GM12878 (cell line): ENCODE data around the gene SREK1. TPM values are rescaled to one million over a fixed set of nuclear protein-coding genes. Genes with fewer than 3 reads are reported as not detected.
A peak's percentile ranks its signal among the peaks of the same experiment; 100 is the strongest.

Experiments
- ATF3 ChIP-seq: IDR thresholded peaks from 2 replicates; pipeline ENCODE4 v1.6.1; 2011; ENCODE audit warnings: low read depth, mild to moderate bottlenecking, low read length, moderate library complexity, borderline replicate concordance; ENCODE audit errors: extremely low read depth
- BRCA1 ChIP-seq: IDR thresholded peaks from 2 replicates; pipeline ENCODE4 v1.6.1; 2011; ENCODE audit warnings: low read depth, low read length, improper control_type of control experiment
- CEBPZ ChIP-seq: fragments of 150-350 bp; IDR thresholded peaks from 2 replicates; pipeline ENCODE4 v1.6.1; 2016; ENCODE audit warnings: low read depth, low read length
- CHD4 ChIP-seq: fragments of 200-600 bp; sonication (generic); IDR thresholded peaks from 2 replicates; pipeline ENCODE4 v1.6.1; 2016; ENCODE audit warnings: mild to moderate bottlenecking
- CUX1 ChIP-seq: IDR thresholded peaks from 2 replicates; pipeline ENCODE4 v1.6.1; 2012; ENCODE audit warnings: improper control_type of control experiment, low read depth, low read length; ENCODE audit not compliant: insufficient replicate concordance
- IKZF1 ChIP-seq: fragments of 450-650 bp; conservative IDR thresholded peaks from 2 replicates; pipeline ENCODE4 v1.6.1; 2017; ENCODE audit warnings: antibody characterized with exemption, mild to moderate bottlenecking
- IRF3 ChIP-seq: fragments of 450-650 bp; IDR thresholded peaks from 2 replicates; pipeline ENCODE4 v1.6.1; 2014; ENCODE audit warnings: mild to moderate bottlenecking
- MXI1 ChIP-seq: fragments of 150-350 bp; IDR thresholded peaks from 2 replicates; pipeline ENCODE4 v1.6.1; 2011; ENCODE audit warnings: low read depth, mild to moderate bottlenecking, inconsistent platforms, low read length, improper control_type of control experiment
- RBBP5 ChIP-seq: fragments of 200-600 bp; sonication (generic); conservative IDR thresholded peaks from 2 replicates; pipeline ENCODE4 v1.6.1; 2016
- SMAD1 ChIP-seq: fragments of 450-650 bp; IDR thresholded peaks from 2 replicates; pipeline ENCODE4 v1.6.1; 2018; ENCODE audit warnings: mild to moderate bottlenecking, low read depth; ENCODE audit not compliant: partially characterized antibody
- SPI1 ChIP-seq: IDR thresholded peaks from 2 replicates; pipeline ENCODE4 v1.6.1; 2011; ENCODE audit warnings: low read depth, mild to moderate bottlenecking, low read length, moderate library complexity, borderline replicate concordance; ENCODE audit not compliant: insufficient read depth
- SREBF2 ChIP-seq: IDR thresholded peaks from 2 replicates; pipeline ENCODE4 v1.6.1; 2012; ENCODE audit warnings: mild to moderate bottlenecking, low read length
- ZNF24 ChIP-seq: fragments of 450-650 bp; IDR thresholded peaks from 2 replicates; pipeline ENCODE4 v1.6.1; 2017; ENCODE audit warnings: antibody characterized with exemption, mild to moderate bottlenecking
- polyA plus RNA-seq, 11 experiments: library from polyadenylated mRNA; depleted of rRNA in 4 of 11; unstranded in 6 of 11; stranded (reverse) in 5 of 11; fragments of >200 nt; fragmentation: Nextera tagmentation in 4 of 11; fragmentation: Illumina TruSeq in 1 of 11; extraction: Ambion mirVana in 4 of 11; extraction: Trizol in 1 of 11; gene quantifications; 1 replicate in 1 of 11; 2 replicates in 10 of 11; pipeline versions ENCODE4 v1.2.1 to v1.2.3, GENCODE V29; 2011 to 2016; ENCODE audit warnings: inconsistent platforms in 2 of 11, missing spikeins in 2 of 11, low read depth in 1 of 11
- total RNA-seq, 4 experiments: library from RNA; depleted of rRNA in 3 of 4; stranded (reverse); fragments of >200 nt in 3 of 4; fragmentation: Illumina TruSeq in 1 of 4; extraction: Trizol in 1 of 4; gene quantifications; 2 replicates each; pipeline versions ENCODE4 v1.2.1 to v1.2.3, GENCODE V29; 2013 to 2021
- TF ChIP-seq, protein P1 (sequence below): fragments of 450-650 bp; IDR thresholded peaks from 2 replicates; pipeline ENCODE4 v1.6.1; 2016; ENCODE audit warnings: mild to moderate bottlenecking, moderate library complexity, borderline replicate concordance

SREK1 gene
- total and polyA plus RNA-seq, 10 of the 15 experiments (the other 5 are each of a cell fraction or from before 2014, with no cell fraction given) = 30.7 to 100 (median 61.5) TPM

DNA sequence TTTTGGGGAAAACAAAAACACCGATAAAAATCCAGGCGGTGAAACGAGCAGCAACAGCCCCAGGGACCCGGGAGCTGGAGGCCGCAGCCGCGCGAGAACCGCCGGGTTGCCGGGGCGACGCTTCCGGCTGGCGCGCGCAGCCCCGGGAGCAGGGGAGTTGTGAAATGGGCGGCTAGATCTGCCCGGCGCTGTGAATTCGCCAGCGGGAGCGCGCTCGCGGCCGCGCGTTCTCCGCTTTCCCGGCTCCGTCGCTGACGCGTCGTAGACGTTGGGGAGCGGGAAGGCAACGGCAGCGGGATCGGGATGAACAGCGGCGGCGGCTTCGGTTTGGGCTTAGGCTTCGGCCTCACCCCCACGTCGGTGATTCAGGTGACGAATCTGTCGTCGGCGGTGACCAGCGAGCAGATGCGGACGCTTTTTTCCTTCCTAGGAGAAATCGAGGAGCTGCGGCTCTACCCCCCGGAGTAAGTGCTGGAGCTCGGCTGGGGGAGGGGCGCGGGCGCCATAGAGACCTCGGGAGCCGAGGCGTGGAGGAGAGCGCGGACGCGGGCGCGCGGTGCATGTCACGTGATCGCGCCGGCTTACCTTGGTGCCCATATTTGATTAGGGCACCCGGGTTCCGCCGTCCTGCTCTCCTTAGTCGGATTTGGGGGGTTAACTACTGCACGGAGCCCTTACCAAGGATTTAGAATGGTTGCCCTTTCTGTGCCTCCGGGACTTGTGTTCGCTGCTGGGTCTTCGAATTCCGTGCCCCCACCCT lies at the start of gene SREK1 (continued):
- no peak for TF ChIP-seq CEBPZ
- TF ChIP-seq SPI1 = no peak
- TF ChIP-seq IKZF1 = peak; percentile 99
- peak; percentile 38; the same call in 1 of the 2 replicates for TF ChIP-seq ATF3
- TF ChIP-seq MXI1 = peak; percentile 90
- TF ChIP-seq IRF3 = peak; percentile 11; the same call in 1 of the 2 replicates
- TF ChIP-seq CUX1 = no peak
- TF ChIP-seq SREBF2 = peak; percentile 32; the same call in 1 of the 2 replicates
- TF ChIP-seq SMAD1 = no peak
- TF ChIP-seq, protein P1, sequence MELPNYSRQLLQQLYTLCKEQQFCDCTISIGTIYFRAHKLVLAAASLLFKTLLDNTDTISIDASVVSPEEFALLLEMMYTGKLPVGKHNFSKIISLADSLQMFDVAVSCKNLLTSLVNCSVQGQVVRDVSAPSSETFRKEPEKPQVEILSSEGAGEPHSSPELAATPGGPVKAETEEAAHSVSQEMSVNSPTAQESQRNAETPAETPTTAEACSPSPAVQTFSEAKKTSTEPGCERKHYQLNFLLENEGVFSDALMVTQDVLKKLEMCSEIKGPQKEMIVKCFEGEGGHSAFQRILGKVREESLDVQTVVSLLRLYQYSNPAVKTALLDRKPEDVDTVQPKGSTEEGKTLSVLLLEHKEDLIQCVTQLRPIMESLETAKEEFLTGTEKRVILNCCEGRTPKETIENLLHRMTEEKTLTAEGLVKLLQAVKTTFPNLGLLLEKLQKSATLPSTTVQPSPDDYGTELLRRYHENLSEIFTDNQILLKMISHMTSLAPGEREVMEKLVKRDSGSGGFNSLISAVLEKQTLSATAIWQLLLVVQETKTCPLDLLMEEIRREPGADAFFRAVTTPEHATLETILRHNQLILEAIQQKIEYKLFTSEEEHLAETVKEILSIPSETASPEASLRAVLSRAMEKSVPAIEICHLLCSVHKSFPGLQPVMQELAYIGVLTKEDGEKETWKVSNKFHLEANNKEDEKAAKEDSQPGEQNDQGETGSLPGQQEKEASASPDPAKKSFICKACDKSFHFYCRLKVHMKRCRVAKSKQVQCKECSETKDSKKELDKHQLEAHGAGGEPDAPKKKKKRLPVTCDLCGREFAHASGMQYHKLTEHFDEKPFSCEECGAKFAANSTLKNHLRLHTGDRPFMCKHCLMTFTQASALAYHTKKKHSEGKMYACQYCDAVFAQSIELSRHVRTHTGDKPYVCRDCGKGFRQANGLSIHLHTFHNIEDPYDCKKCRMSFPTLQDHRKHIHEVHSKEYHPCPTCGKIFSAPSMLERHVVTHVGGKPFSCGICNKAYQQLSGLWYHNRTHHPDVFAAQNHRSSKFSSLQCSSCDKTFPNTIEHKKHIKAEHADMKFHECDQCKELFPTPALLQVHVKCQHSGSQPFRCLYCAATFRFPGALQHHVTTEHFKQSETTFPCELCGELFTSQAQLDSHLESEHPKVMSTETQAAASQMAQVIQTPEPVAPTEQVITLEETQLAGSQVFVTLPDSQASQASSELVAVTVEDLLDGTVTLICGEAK = peak; percentile 66; the same call in 1 of the 2 replicates
- TF ChIP-seq CHD4 = no peak
- TF ChIP-seq BRCA1 = peak; percentile 72
- TF ChIP-seq RBBP5 = 0 out of 2 replicates have a peak, but pooled peaks have one; percentile 43
- no peak for TF ChIP-seq ZNF24
